ENCODE measurements around the gene FNDC3B.

Gene FNDC3B

DNA sequence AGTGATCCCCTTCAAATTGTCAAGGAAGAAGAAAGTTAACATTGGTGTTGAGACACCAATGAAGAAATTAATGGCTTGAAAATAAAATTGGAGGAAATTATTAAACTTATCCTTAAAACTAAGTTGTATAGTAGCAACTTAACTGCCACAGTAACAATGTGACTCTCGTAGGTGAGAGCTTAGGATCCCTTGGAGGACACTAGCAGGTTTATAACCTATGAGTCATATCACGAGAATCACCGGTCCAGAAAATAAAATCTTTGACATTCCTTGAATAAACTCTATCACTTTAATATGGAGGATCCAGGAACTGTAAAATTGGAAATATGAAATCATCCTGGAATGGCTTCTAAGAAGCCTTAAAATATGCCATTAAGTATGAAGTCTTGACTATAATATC, 406.8 kb downstream of the FNDC3B start:
- no peak for DNase-seq (ENCODE audit: low read depth)
- no peak overlapping the region for H3K4me3 ChIP-seq (ENCODE audit: low read depth, low read length)
- TF ChIP-seq POLR2A (IDR thresholded peaks at IDR 0.05; ENCODE audit: extremely low read depth, insufficient read length) = no peak
- TF ChIP-seq MAX (IDR thresholded peaks at IDR 0.05; ENCODE audit: low read depth, low read length) = no peak
- TF ChIP-seq, protein P1, sequence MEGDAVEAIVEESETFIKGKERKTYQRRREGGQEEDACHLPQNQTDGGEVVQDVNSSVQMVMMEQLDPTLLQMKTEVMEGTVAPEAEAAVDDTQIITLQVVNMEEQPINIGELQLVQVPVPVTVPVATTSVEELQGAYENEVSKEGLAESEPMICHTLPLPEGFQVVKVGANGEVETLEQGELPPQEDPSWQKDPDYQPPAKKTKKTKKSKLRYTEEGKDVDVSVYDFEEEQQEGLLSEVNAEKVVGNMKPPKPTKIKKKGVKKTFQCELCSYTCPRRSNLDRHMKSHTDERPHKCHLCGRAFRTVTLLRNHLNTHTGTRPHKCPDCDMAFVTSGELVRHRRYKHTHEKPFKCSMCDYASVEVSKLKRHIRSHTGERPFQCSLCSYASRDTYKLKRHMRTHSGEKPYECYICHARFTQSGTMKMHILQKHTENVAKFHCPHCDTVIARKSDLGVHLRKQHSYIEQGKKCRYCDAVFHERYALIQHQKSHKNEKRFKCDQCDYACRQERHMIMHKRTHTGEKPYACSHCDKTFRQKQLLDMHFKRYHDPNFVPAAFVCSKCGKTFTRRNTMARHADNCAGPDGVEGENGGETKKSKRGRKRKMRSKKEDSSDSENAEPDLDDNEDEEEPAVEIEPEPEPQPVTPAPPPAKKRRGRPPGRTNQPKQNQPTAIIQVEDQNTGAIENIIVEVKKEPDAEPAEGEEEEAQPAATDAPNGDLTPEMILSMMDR (IDR thresholded peaks at IDR 0.05; ENCODE audit: low read depth, low read length) = no peak
- TF ChIP-seq MYC (IDR thresholded peaks at IDR 0.05; ENCODE audit: low read depth, low read length) = no peak

DNA sequence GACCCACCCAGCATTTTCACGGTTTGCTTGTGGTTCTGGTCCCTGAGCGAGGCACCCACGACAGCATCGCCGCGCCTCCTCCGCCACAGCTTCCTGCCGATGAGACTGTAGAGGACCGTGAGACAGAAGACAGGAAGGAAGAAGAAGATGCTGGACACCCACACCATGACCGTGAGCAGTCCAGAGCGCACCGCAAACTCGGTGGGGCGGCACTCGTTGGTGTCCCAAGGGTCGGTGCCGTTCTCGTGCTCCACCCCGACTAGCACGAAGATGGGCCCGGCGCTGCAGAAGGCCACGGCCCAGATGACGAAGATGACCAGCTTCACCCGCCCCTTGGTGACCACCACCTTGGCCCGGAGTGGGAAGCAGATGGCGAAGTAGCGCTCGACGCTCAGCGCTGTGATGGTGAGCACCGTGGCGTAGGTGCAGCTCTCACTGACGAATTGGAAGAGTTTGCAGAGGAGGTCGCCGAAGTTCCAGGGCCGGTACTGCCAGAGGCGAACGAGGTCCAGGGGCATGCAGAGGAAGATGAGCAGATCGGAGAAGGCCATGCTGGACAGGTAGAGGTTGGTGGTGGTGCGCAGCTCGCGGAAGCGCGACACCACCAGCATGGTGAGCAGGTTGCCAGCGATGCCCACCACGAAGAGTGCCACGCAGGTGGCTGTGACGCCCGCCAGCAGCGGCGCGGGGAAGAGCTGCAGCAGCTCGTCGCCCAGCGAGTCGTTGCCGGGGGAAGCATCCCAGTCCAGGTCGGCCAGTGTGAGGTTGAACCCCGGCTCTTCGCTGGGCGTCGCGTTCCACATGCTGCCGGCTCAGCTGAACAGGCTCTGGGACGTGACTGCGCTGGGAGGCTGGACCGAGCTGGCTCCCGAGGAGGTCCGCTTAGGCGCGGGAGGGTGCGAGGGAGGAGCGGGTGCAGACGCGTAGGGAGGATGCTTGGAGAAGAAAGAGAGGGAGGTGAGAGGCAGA, 408.5 kb downstream of the FNDC3B start, which contains the start of gene GHSR:
Gene GHSR (minus strand): TSS at position 846 of the 969 bp plus-strand sequence. CDS start 43 bp downstream, at position 803.
- TF ChIP-seq, protein P1 (IDR thresholded peaks at IDR 0.05; ENCODE audit: low read depth, low read length) = no peak
- no peak for TF ChIP-seq MAX (IDR thresholded peaks at IDR 0.05; ENCODE audit: low read depth, low read length)
- no peak for TF ChIP-seq MYC (IDR thresholded peaks at IDR 0.05; ENCODE audit: low read depth, low read length)
- TF ChIP-seq POLR2A (IDR thresholded peaks at IDR 0.05; ENCODE audit: extremely low read depth, insufficient read length) = no peak
- no peak for DNase-seq (ENCODE audit: low read depth)
- no peak within 1 kb of the TSS for H3K4me3 ChIP-seq (ENCODE audit: low read depth, low read length)

DNA sequence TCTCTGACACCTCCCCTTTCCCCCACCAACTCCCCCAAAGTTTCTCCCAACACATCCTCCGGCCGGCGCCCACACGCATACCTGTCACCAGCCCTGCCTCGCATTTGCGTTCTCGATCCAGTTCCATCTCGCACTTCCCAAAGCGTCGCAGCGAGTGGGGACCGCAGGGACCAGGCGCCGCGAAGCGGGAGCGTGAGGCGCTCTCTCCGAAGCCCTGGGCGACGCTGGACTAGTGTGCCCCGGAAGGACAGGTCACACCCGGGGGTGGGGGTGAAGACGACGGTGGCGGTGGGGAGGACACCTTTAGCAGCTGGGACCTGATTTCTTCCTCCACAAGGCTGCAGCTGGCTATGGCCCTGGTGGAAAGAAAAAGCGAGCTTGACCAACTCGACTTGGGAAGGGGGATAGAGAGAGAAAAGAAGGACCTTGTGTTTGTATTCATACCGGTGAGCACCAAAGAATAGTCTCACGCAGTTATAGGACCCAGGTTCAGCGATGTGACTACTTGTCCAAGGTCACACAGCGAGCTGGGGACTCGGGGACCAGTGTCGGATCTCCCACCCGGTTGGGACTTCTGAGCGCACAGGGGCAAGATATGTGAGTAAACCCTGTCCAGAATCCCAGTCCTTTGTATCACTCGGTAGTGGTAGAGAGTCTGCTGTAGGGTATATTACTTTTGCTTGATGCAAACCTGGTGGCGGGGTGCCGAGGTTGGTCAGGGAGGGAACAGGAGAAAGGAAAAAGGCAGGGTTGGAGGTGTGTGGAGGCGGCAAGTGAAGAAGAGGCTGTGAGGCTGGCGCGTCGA, 409.5 kb downstream of the FNDC3B start:
- no peak overlapping the region for H3K4me3 ChIP-seq (ENCODE audit: low read depth, low read length)
- no peak for DNase-seq (ENCODE audit: low read depth)
- TF ChIP-seq MYC (IDR thresholded peaks at IDR 0.05; ENCODE audit: low read depth, low read length) (no peak), MAX (IDR thresholded peaks at IDR 0.05; ENCODE audit: low read depth, low read length) (no peak), POLR2A (IDR thresholded peaks at IDR 0.05; ENCODE audit: extremely low read depth, insufficient read length) (no peak)
- TF ChIP-seq, protein P1 (IDR thresholded peaks at IDR 0.05; ENCODE audit: low read depth, low read length) = no peak

GRCh38 chr3:172449466-172450149, 410.2 kb downstream of the FNDC3B start:
- DNase-seq (ENCODE audit: low read depth) = no peak
- H3K4me3 ChIP-seq (ENCODE audit: low read depth, low read length) = no peak overlapping the region
- TF ChIP-seq, protein P1 (IDR thresholded peaks at IDR 0.05; ENCODE audit: low read depth, low read length) = no peak
- no peak for TF ChIP-seq POLR2A (IDR thresholded peaks at IDR 0.05; ENCODE audit: extremely low read depth, insufficient read length)
- TF ChIP-seq MYC (IDR thresholded peaks at IDR 0.05; ENCODE audit: low read depth, low read length) = no peak
- TF ChIP-seq MAX (IDR thresholded peaks at IDR 0.05; ENCODE audit: low read depth, low read length) = no peak
